Neuronal stem cell (in vitro differentiated cells): ENCODE results near the gene NPR3.

Experiments used
- DNase-seq: peaks from one replicate; pipeline ENCODE4 v3.0.0-alpha.2; 2013; ENCODE audit warnings: low spot score
- H2AFZ ChIP-seq: one replicate; pipeline ENCODE4 v1.6.1; 2013; ENCODE audit warnings: mild to moderate bottlenecking, low read length, inconsistent platforms
- H2AK5ac ChIP-seq: 2 replicates; pipeline ENCODE4 v1.6.1; 2013; ENCODE audit warnings: low read depth, mild to moderate bottlenecking, inconsistent platforms, low read length, moderate library complexity, mixed read lengths
- H2BK120ac ChIP-seq: 2 replicates; pipeline ENCODE4 v1.6.1; 2013; ENCODE audit warnings: low read depth, mild to moderate bottlenecking, inconsistent platforms, low read length, moderate library complexity, mixed read lengths
- H2BK12ac ChIP-seq: one replicate; pipeline ENCODE4 v1.6.1; 2013; ENCODE audit warnings: low read length, inconsistent platforms
- H2BK15ac ChIP-seq: 2 replicates; pipeline ENCODE4 v1.6.1; 2013; ENCODE audit warnings: mild to moderate bottlenecking, low read length, inconsistent platforms, mixed read lengths
- H2BK5ac ChIP-seq: one replicate; pipeline ENCODE4 v1.6.1; 2013; ENCODE audit warnings: inconsistent platforms, mild to moderate bottlenecking, low read length, moderate library complexity
- H3K14ac ChIP-seq: one replicate; pipeline ENCODE4 v1.6.1; 2013; ENCODE audit warnings: low read length, inconsistent platforms
- H3K18ac ChIP-seq: 2 replicates; pipeline ENCODE4 v1.6.1; 2013; ENCODE audit warnings: low read length, inconsistent platforms
- H3K23ac ChIP-seq: 2 replicates; pipeline ENCODE4 v1.6.1; 2013; ENCODE audit warnings: low read depth, mild to moderate bottlenecking, mixed read lengths, low read length, inconsistent platforms; ENCODE audit not compliant: poor library complexity
- H3K27ac ChIP-seq: replicated peaks from 3 replicates; pipeline ENCODE4 v1.5.1; 2013; ENCODE audit warnings: low read length, inconsistent platforms
- H3K27me3 ChIP-seq, 3 experiments: 2 replicates each; pipeline ENCODE4 v1.6.1; 2013; ENCODE audit warnings: low read length in 3 of 3, mild to moderate bottlenecking in 2 of 3, inconsistent platforms in 1 of 3, low read depth in 1 of 3, mixed read lengths in 1 of 3, moderate library complexity in 1 of 3; ENCODE audit not compliant: control insufficient read depth in 3 of 3, insufficient read depth in 3 of 3
- H3K36me3 ChIP-seq, 2 donors: replicated peaks in 1 of 2; 2 replicates each; pipeline ENCODE4 v1.6.1; 2013; ENCODE audit warnings: low read length in 2 of 2; ENCODE audit not compliant: control insufficient read depth in 2 of 2, insufficient read depth in 2 of 2
- H3K4ac ChIP-seq: 2 replicates; pipeline ENCODE4 v1.6.1; 2013; ENCODE audit warnings: inconsistent platforms, mild to moderate bottlenecking, low read length, moderate library complexity
- H3K4me1 ChIP-seq, 2 donors: 1 replicate in 1 of 2; 2 replicates in 1 of 2; pipeline ENCODE4 v1.6.1; 2013; ENCODE audit warnings: low read length in 2 of 2, low read depth in 1 of 2; ENCODE audit not compliant: control insufficient read depth in 2 of 2, insufficient read depth in 1 of 2
- H3K4me2 ChIP-seq: one replicate; pipeline ENCODE4 v1.6.1; 2013; ENCODE audit warnings: mild to moderate bottlenecking, low read length, inconsistent platforms; ENCODE audit not compliant: insufficient read depth, poor library complexity, severe bottlenecking
- H3K4me3 ChIP-seq, 2 donors: 2 replicates each; pipeline ENCODE4 v1.5.1; 2013; ENCODE audit warnings: low read length in 2 of 2, mild to moderate bottlenecking in 2 of 2, inconsistent platforms in 1 of 2, moderate library complexity in 1 of 2
- H3K79me1 ChIP-seq: one replicate; pipeline ENCODE4 v1.6.1; 2013; ENCODE audit warnings: low read depth, mild to moderate bottlenecking, inconsistent platforms, low read length, moderate library complexity
- H3K9ac ChIP-seq: one replicate; pipeline ENCODE4 v1.6.1; 2013; ENCODE audit warnings: mild to moderate bottlenecking, low read depth, low read length, inconsistent platforms; ENCODE audit not compliant: poor library complexity
- H3K9me3 ChIP-seq, 2 donors: replicated peaks in 1 of 2; 2 replicates each; pipeline versions ENCODE3 to v1.6.1; 2013; ENCODE audit warnings: low read length in 2 of 2, mild to moderate bottlenecking in 2 of 2, inconsistent platforms in 1 of 2, low read depth in 1 of 2, mixed read lengths in 1 of 2, moderate library complexity in 1 of 2; ENCODE audit not compliant: control insufficient read depth in 2 of 2, insufficient read depth in 1 of 2
- H4K8ac ChIP-seq: one replicate; pipeline ENCODE4 v1.6.1; 2013; ENCODE audit warnings: low read depth, mild to moderate bottlenecking, inconsistent platforms, low read length, moderate library complexity
- H4K91ac ChIP-seq: one replicate; pipeline ENCODE4 v1.6.1; 2013; ENCODE audit warnings: low read length, low read depth, mild to moderate bottlenecking, inconsistent platforms; ENCODE audit not compliant: poor library complexity
- WGBS, 2 donors: extraction: QIAGEN DNeasy Blood & Tissue Kit; methylation state at CpG; one replicate each; pipeline ENCODE4 v1.1.7; 2013; ENCODE audit warnings: missing lambda C conversion rate in 2 of 2, mixed read lengths in 1 of 2; ENCODE audit not compliant: insufficient read length in 2 of 2, insufficient replicate concordance in 1 of 2; ENCODE audit errors: extremely low coverage in 2 of 2; 5-methylcytosine and 5-hydroxymethylcytosine counted together

The NPR3 gene

DNA sequence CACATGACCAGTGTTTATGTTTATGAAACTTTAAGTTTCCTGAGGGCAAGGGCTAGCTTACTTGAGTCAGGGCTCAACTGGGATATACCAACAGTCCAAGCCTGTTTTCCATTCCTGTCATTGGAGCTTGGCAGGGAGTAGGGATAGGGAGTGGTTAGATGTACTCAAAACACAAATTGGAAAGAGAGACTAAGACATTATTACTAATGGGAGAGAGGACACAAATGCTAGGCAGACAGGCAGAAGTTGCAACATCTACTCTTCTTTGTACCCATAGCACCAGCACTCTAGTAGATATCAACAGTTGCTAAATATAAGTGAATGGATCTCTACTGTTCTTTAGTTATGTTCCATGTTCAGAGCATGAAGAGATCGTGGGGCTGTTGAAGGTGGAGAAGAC, 62.8 kb downstream of the NPR3 start:
- Histone ChIP-seq H2AFZ (no peak overlapping the region), H2BK120ac (no peak overlapping the region), H3K4me2 (no peak overlapping the region), H3K4ac (no peak overlapping the region), H3K18ac (no peak overlapping the region), H3K79me1 (no peaks in the 10 kb centered on the region), H2AK5ac (no peak overlapping the region), H2BK12ac (no peak overlapping the region), H3K27me3 (no peaks in the 10 kb centered on the region), H3K9ac (no peak overlapping the region), H3K27ac (no peak overlapping the region), H3K4me3 (no peak overlapping the region), H3K23ac (no peak overlapping the region), H3K36me3 (no peaks in the 10 kb centered on the region), H2BK5ac (no peak overlapping the region), H4K91ac (no peak overlapping the region), H2BK15ac (no peak overlapping the region), H4K8ac (no peak overlapping the region), H3K4me1 (no peaks in the 10 kb centered on the region), H3K9me3 (no peaks in the 10 kb centered on the region), H3K14ac (no peak overlapping the region)
- no peak for DNase-seq
- WGBS, 2 donors, result no CpG with 5 or more reads among the region's 1 CpG

DNA sequence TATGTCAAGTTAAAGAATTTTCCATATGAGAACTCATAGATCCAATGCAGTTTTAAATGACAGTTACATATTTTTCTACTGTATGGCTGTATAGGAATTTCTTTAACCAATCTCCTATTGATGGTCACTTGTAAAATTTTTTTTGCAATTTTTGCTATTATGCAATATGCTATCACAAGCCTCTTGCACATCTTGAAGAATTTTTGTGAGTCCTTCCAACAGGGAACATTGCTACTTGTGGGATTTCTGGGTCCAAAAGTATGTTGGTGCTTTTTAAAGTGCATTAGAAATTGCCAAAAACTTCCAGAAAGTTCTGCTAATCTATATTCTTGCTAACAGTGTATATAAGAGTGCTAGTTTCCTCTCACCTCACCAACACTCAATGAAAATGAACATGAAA, 65.1 kb downstream of the NPR3 start:
- H3K9me3 ChIP-seq, result no peaks in the 10 kb centered on the region
- no peak for DNase-seq
- no peak overlapping the region for H2BK5ac ChIP-seq
- H3K9ac ChIP-seq, result no peak overlapping the region
- no peaks in the 10 kb centered on the region for H3K36me3 ChIP-seq
- no peak overlapping the region for H3K4me2 ChIP-seq
- no peaks in the 10 kb centered on the region for H3K4me1 ChIP-seq
- H3K79me1 ChIP-seq, result no peaks in the 10 kb centered on the region
- no peak overlapping the region for H2BK120ac ChIP-seq
- H3K18ac ChIP-seq, result no peak overlapping the region
- H4K91ac ChIP-seq, result no peak overlapping the region
- no peak overlapping the region for H3K14ac ChIP-seq
- no peak overlapping the region for H2BK12ac ChIP-seq
- H2BK15ac ChIP-seq, result no peak overlapping the region
- no peak overlapping the region for H3K27ac ChIP-seq
- no peak overlapping the region for H4K8ac ChIP-seq
- H2AK5ac ChIP-seq, result no peak overlapping the region
- no peak overlapping the region for H3K23ac ChIP-seq
- no peak overlapping the region for H3K4me3 ChIP-seq
- H3K27me3 ChIP-seq, result no peaks in the 10 kb centered on the region
- H3K4ac ChIP-seq, result no peak overlapping the region
- no peak overlapping the region for H2AFZ ChIP-seq

DNA sequence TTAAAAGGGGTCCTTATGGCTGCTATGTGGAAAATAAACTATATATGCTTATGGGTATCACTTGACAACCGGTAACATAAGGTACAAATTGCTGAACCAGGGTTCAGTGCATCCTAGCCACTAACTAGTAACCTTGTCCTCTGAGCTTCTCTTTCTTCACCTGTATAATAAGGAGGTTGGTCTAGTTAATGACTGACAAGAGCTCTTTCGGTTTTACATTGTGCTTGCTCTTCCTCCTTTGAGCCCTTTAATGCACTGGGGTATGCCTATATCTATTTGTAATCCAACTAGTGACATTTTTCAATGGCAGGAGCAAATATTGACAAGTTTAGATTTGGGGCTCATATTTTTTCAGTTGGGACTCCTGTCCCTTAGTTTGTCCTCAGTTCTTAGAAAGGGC, 66.1 kb downstream of the NPR3 start:
- H3K27me3 ChIP-seq, result no peaks in the 10 kb centered on the region
- no peak overlapping the region for H3K23ac ChIP-seq
- no peak overlapping the region for H3K4ac ChIP-seq
- DNase-seq, result no peak
- H2AFZ ChIP-seq, result no peak overlapping the region
- H2BK5ac ChIP-seq, result no peak overlapping the region
- no peaks in the 10 kb centered on the region for H3K36me3 ChIP-seq
- H3K9ac ChIP-seq, result no peak overlapping the region
- H4K91ac ChIP-seq, result no peak overlapping the region
- H2BK12ac ChIP-seq, result no peak overlapping the region
- no peak overlapping the region for H3K4me2 ChIP-seq
- H3K79me1 ChIP-seq, result no peaks in the 10 kb centered on the region
- no peak overlapping the region for H3K4me3 ChIP-seq
- no peak overlapping the region for H2AK5ac ChIP-seq
- H3K9me3 ChIP-seq, result no peaks in the 10 kb centered on the region
- no peak overlapping the region for H3K27ac ChIP-seq
- H2BK120ac ChIP-seq, result no peak overlapping the region
- no peaks in the 10 kb centered on the region for H3K4me1 ChIP-seq
- no peak overlapping the region for H3K18ac ChIP-seq
- H4K8ac ChIP-seq, result no peak overlapping the region
- WGBS, 2 donors, result no CpG with 5 or more reads among the region's 2 CpGs
- H2BK15ac ChIP-seq, result no peak overlapping the region
- no peak overlapping the region for H3K14ac ChIP-seq

DNA sequence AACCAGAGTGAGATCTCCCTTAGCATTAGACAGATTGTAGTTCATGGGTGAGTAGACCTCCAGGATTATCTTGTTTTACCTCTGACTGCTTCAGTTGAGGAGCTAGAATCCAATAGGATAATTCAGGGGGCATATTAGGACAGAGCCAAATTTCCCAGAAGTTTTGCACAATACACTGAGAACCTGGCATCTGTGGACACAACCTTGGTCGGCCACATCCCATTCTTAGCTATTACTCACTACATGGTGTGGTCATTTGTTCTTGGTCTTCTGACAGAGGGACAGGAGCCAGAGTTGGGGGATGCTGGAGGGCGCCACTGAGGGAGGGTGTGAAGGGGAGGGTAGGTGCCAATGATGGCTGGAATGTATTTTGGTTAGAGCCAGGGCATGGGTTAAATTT, 66.6 kb downstream of the NPR3 start:
- DNase-seq, result no peak
- Histone ChIP-seq H2BK12ac (no peak overlapping the region), H3K79me1 (no peaks in the 10 kb centered on the region), H3K4ac (no peak overlapping the region), H3K4me3 (no peak overlapping the region), H3K14ac (no peak overlapping the region), H4K8ac (no peak overlapping the region), H3K36me3 (no peaks in the 10 kb centered on the region), H2BK15ac (no peak overlapping the region), H3K9me3 (no peaks in the 10 kb centered on the region), H3K27me3 (no peaks in the 10 kb centered on the region), H3K4me2 (no peak overlapping the region), H3K23ac (no peak overlapping the region), H2AFZ (no peak overlapping the region), H4K91ac (no peak overlapping the region), H2AK5ac (no peak overlapping the region), H2BK5ac (no peak overlapping the region), H2BK120ac (no peak overlapping the region), H3K18ac (no peak overlapping the region), H3K9ac (no peak overlapping the region), H3K27ac (no peak overlapping the region), H3K4me1 (no peaks in the 10 kb centered on the region)
- no CpG with 5 or more reads among the region's 2 CpGs for WGBS, 2 donors
